WTC11 (cell line): ENCODE data around the gene SOCS2. TPM values are rescaled to one million over a fixed set of nuclear protein-coding genes. Genes with fewer than 3 reads are reported as not detected.

Source experiments
- ATAC-seq: fragments of 200-7000 bp; cut with Tn5 transposase; 2 replicates; pipeline ENCODE4 v1.10.0; 2021; ENCODE audit warnings: mild to moderate bottlenecking, moderate library complexity
- CTCF ChIA-PET: fragments of 300-600 bp; sonication (Branson Sonifier 250); formaldehyde crosslinking; loops from one replicate; lab custom pipeline; 2021; ENCODE audit warnings: antibody characterized with exemption; lab: Charles Lee
- POLR2A ChIA-PET: fragments of 350-600 bp; sonication (Branson Sonifier 250); formaldehyde crosslinking; loops from one replicate; lab custom pipeline; 2021; ENCODE audit warnings: antibody characterized with exemption; lab: Charles Lee
- DNase-seq: peaks from one replicate; pipeline ENCODE4 v3.0.0; 2021; ENCODE audit warnings: low spot score
- H3K27ac Mint-ChIP-seq: 2 replicates; pipeline ENCODE4 v1.8.0; 2021; ENCODE audit warnings: mixed read lengths
- H3K27me3 Mint-ChIP-seq: 2 replicates; pipeline ENCODE4 v1.8.0; 2021; ENCODE audit warnings: low read depth, mild to moderate bottlenecking, moderate library complexity, mixed read lengths
- H3K36me3 Mint-ChIP-seq: 2 replicates; pipeline ENCODE4 v1.8.0; 2021; ENCODE audit warnings: mixed read lengths
- H3K4me1 Mint-ChIP-seq: 2 replicates; pipeline ENCODE4 v1.8.0; 2022; ENCODE audit warnings: mixed read lengths
- H3K4me3 Mint-ChIP-seq: 2 replicates; pipeline ENCODE4 v1.8.0; 2021; ENCODE audit warnings: mild to moderate bottlenecking, moderate library complexity, mixed read lengths
- H3K9me3 Mint-ChIP-seq: 2 replicates; pipeline ENCODE4 v1.8.0; 2021; ENCODE audit warnings: mixed read lengths
- ATF3 ChIP-seq: sonication (generic); formaldehyde crosslinking; conservative IDR thresholded peaks from 2 replicates; pipeline ENCODE4 v1.8.1; 2022; ENCODE audit warnings: mild to moderate bottlenecking, missing genetic modification reagents
- ATF6 ChIP-seq: sonication (generic); formaldehyde crosslinking; IDR thresholded peaks from 2 replicates; pipeline ENCODE4 v1.8.1; 2023; ENCODE audit warnings: mild to moderate bottlenecking, missing genetic modification reagents
- E2F1 ChIP-seq: sonication (generic); formaldehyde crosslinking; IDR thresholded peaks from 2 replicates; pipeline ENCODE4 v1.8.0; 2022; ENCODE audit warnings: mild to moderate bottlenecking, missing genetic modification reagents
- ELF4 ChIP-seq: sonication (generic); formaldehyde crosslinking; IDR thresholded peaks from 2 replicates; pipeline ENCODE4 v1.8.1; 2022; ENCODE audit warnings: low read depth, mild to moderate bottlenecking, moderate library complexity, missing genetic modification reagents
- FOXP4 ChIP-seq: sonication (generic); formaldehyde crosslinking; IDR thresholded peaks from 2 replicates; pipeline ENCODE4 v1.8.0; 2022; ENCODE audit warnings: mild to moderate bottlenecking, missing genetic modification reagents
- JUN ChIP-seq: sonication (generic); formaldehyde crosslinking; IDR thresholded peaks from 2 replicates; pipeline ENCODE4 v1.8.0; 2023; ENCODE audit warnings: mild to moderate bottlenecking, missing genetic modification reagents
- PRDM15 ChIP-seq: sonication (generic); formaldehyde crosslinking; IDR thresholded peaks from 2 replicates; pipeline ENCODE4 v1.8.0; 2022; ENCODE audit warnings: missing genetic modification reagents
- SMAD3 ChIP-seq: sonication (generic); formaldehyde crosslinking; IDR thresholded peaks from 2 replicates; pipeline ENCODE4 v1.8.0; 2022; ENCODE audit warnings: missing genetic modification reagents, mild to moderate bottlenecking, borderline replicate concordance
- STAT6 ChIP-seq: sonication (generic); formaldehyde crosslinking; conservative IDR thresholded peaks from 2 replicates; pipeline ENCODE4 v1.8.1; 2023; ENCODE audit warnings: mild to moderate bottlenecking, low read depth, missing genetic modification reagents, moderate library complexity
- TP53 ChIP-seq: sonication (generic); formaldehyde crosslinking; IDR thresholded peaks from 2 replicates; pipeline ENCODE4 v1.8.1; 2023; ENCODE audit warnings: mild to moderate bottlenecking, missing genetic modification reagents
- ZMAT4 ChIP-seq: fragments of 250-450 bp; sonication (Bioruptor Pico); IDR thresholded peaks from 2 replicates; pipeline ENCODE4 v1.9.0; 2021; ENCODE audit warnings: mild to moderate bottlenecking
- ZNF263 ChIP-seq: sonication (generic); formaldehyde crosslinking; IDR thresholded peaks from 2 replicates; pipeline ENCODE4 v1.8.1; 2022; ENCODE audit warnings: low read depth, mild to moderate bottlenecking, moderate library complexity, missing genetic modification reagents
- total RNA-seq: library from RNA; stranded (reverse); gene quantifications from 3 replicates; pipeline ENCODE4 v1.2.3, GENCODE V29; 2021
- TF ChIP-seq, protein P1 (sequence below): sonication (generic); formaldehyde crosslinking; IDR thresholded peaks from 2 replicates; pipeline ENCODE4 v1.8.1; 2022; ENCODE audit warnings: missing genetic modification reagents, borderline replicate concordance
- TF ChIP-seq, protein P2 (sequence below): sonication (generic); formaldehyde crosslinking; IDR thresholded peaks from 2 replicates; pipeline ENCODE4 v1.8.1; 2022; ENCODE audit warnings: mild to moderate bottlenecking, moderate library complexity, missing genetic modification reagents
- TF ChIP-seq, protein P3 (sequence below): fragments of 250-450 bp; sonication (Bioruptor Pico); IDR thresholded peaks from 2 replicates; pipeline ENCODE4 v2.1.2; 2022; ENCODE audit warnings: mild to moderate bottlenecking, moderate library complexity

SOCS2 gene
- total RNA-seq, 1 experiment from 2014 or later = 44.4 TPM

GRCh38 chr12:93626160-93626559, 53.7 kb downstream of the SOCS2 start:
- Mint-ChIP-seq H3K27ac (no peak overlapping the region), H3K27me3 (no peaks in the 10 kb centered on the region), H3K9me3 (peaks cover 3% of the 10 kb centered on the region), H3K4me1 (0 out of 2 replicates have a peak, but pooled peaks cover 2% of the 10 kb centered on the region), H3K36me3 (no peaks in the 10 kb centered on the region), H3K4me3 (no peak overlapping the region)
- ATAC-seq (no peak), DNase-seq (no peak)
- CTCF ChIA-PET = no interaction called here
- POLR2A ChIA-PET = no interaction called here
- no peak for TF ChIP-seq E2F1 (CRISPR knock-in tag)
- TF ChIP-seq ZNF263 (CRISPR knock-in tag) = no peak
- TF ChIP-seq, protein P1, sequence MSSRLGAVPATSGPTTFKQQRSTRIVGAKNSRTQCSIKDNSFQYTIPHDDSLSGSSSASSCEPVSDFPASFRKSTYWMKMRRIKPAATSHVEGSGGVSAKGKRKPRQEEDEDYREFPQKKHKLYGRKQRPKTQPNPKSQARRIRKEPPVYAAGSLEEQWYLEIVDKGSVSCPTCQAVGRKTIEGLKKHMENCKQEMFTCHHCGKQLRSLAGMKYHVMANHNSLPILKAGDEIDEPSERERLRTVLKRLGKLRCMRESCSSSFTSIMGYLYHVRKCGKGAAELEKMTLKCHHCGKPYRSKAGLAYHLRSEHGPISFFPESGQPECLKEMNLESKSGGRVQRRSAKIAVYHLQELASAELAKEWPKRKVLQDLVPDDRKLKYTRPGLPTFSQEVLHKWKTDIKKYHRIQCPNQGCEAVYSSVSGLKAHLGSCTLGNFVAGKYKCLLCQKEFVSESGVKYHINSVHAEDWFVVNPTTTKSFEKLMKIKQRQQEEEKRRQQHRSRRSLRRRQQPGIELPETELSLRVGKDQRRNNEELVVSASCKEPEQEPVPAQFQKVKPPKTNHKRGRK = no peak
- TF ChIP-seq ZMAT4 (CRISPR knock-in tag) = no peak
- no peak for TF ChIP-seq PRDM15 (CRISPR knock-in tag)
- TF ChIP-seq STAT6 (CRISPR knock-in tag) = no peak
- no peak for TF ChIP-seq ELF4 (CRISPR knock-in tag)
- no peak for TF ChIP-seq JUN (CRISPR knock-in tag)
- TF ChIP-seq, protein P2, sequence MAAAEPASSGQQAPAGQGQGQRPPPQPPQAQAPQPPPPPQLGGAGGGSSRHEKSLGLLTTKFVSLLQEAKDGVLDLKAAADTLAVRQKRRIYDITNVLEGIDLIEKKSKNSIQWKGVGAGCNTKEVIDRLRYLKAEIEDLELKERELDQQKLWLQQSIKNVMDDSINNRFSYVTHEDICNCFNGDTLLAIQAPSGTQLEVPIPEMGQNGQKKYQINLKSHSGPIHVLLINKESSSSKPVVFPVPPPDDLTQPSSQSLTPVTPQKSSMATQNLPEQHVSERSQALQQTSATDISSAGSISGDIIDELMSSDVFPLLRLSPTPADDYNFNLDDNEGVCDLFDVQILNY (CRISPR knock-in tag) = no peak
- no peak for TF ChIP-seq TP53 (CRISPR knock-in tag)
- no peak for TF ChIP-seq FOXP4 (CRISPR knock-in tag)
- TF ChIP-seq SMAD3 (CRISPR knock-in tag) = no peak
- TF ChIP-seq ATF3 (CRISPR knock-in tag) = no peak
- TF ChIP-seq, protein P3, sequence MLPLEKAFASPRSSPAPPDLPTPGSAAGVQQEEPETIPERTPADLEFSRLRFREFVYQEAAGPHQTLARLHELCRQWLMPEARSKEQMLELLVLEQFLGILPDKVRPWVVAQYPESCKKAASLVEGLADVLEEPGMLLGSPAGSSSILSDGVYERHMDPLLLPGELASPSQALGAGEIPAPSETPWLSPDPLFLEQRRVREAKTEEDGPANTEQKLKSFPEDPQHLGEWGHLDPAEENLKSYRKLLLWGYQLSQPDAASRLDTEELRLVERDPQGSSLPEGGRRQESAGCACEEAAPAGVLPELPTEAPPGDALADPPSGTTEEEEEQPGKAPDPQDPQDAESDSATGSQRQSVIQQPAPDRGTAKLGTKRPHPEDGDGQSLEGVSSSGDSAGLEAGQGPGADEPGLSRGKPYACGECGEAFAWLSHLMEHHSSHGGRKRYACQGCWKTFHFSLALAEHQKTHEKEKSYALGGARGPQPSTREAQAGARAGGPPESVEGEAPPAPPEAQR (CRISPR knock-in tag) = no peak
- TF ChIP-seq ATF6 (CRISPR knock-in tag) = no peak
